Tibial nerve (tissue), 4 donors: ENCODE measurements around the gene KRT6B.

Experiments used
- CTCF ChIP-seq, 5 experiments: fragments of 200-600 bp in 3 of 5; fragments of 450-650 bp in 2 of 5; sonication (generic) in 3 of 5; IDR thresholded peaks; one replicate each; pipeline ENCODE4 v1.5.1; 2016 to 2019; ENCODE audit warnings: antibody characterized with exemption in 5 of 5, mild to moderate bottlenecking in 3 of 5, moderate library complexity in 2 of 5
- EP300 ChIP-seq, 2 donors: sonication (generic); formaldehyde crosslinking; IDR thresholded peaks; one replicate each; pipeline ENCODE4 v1.6.1; 2017; ENCODE audit warnings: antibody characterized with exemption in 2 of 2, mild to moderate bottlenecking in 1 of 2

GRCh38 chr12:52405922-52406385 is 46.0 kb downstream of the KRT6B start, which contains the start of gene KRT82:
- TF ChIP-seq CTCF (IDR thresholded peaks at IDR 0.05) = no peak
- no peak for TF ChIP-seq EP300 (IDR thresholded peaks at IDR 0.05)
